GM12891 (cell line): ENCODE measurements around the gene PHF23.

Source experiments
- POLR2A ChIP-seq: IDR thresholded peaks from 2 replicates; pipeline ENCODE4 v1.6.1; 2011; ENCODE audit warnings: low read depth, low read length, control low read depth
- POLR2AphosphoS5 ChIP-seq: IDR thresholded peaks from 2 replicates; pipeline ENCODE4 v1.6.1; 2011; ENCODE audit warnings: low read depth, low read length, control low read depth
- POU2F2 ChIP-seq: IDR thresholded peaks from 2 replicates; pipeline ENCODE4 v1.6.1; 2011; ENCODE audit warnings: low read depth, mild to moderate bottlenecking, control low read depth, low read length, moderate library complexity
- TAF1 ChIP-seq: IDR thresholded peaks from 2 replicates; pipeline ENCODE4 v1.6.1; 2011; ENCODE audit warnings: low read depth, low read length, control low read depth

DNA sequence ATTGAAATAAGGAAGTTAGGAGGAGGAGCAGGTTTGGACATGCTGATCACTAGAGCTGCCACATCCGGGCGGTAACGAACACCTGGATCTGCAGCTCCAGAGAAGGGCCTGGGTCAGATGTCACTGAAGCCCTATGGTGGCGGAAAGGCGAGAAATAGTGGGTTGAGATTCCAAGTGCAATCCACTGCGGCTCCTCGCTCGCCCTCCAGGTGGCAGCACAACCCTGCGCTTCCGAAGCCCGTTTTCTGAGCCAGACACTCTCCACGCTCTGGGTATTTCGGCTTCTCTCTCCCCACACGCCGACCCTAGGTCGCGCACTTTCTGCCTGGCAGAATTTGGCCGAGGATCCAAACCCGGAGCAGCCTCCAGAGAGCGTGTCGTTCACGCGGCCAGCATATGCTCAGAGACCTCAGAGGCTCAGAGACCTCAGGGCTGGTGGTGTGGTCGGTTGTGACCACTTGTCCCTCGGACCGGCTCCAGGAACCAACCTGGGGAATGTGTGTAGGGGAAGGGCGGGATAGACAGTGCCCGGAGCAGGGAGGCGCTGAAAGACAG, 41.3 kb upstream of the PHF23 start:
- no peak for TF ChIP-seq TAF1
- TF ChIP-seq POLR2AphosphoS5 = no peak
- no peak for TF ChIP-seq POLR2A
- TF ChIP-seq POU2F2 = no peak
